ENCODE data around the gene CABYR.

CABYR gene

DNA sequence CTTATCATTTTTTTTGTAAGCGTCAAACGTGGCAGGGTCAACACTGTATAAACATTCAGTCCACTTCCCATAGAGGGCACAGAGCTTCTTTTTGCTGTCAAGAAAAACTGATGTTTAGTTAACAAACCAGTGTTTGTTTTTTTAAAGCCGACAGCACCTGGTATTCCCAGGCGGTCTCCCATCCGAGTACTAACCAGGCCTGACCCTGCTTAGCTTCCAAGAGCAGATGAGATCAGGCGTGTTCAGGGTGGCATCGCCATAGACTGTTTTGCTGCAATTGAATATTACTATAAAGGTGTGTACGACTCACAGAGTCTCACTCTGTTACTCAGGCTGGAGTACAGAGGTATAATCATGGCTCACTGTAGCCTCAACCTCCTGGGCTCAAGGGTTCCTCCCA, 31.5 kb downstream of the CABYR start:
- Histone ChIP-seq H2AK5ac (ENCODE audit: low read depth, low read length) (no peak overlapping the region), H3K14ac (ENCODE audit: low read length) (no peak overlapping the region), H3K27ac (replicated peaks; ENCODE audit: low read length) (no peak overlapping the region), H3K9ac (ENCODE audit: low read depth, low read length, poor library complexity) (no peak overlapping the region), H2BK15ac (ENCODE audit: low read length) (no peak overlapping the region), H3K23ac (ENCODE audit: low read depth, low read length, poor library complexity) (no peak overlapping the region), H2BK12ac (ENCODE audit: low read length) (no peak overlapping the region), H2AFZ (ENCODE audit: low read length) (no peak overlapping the region), H3K27me3 (ENCODE audit: control insufficient read depth in 3 of 3, insufficient read depth in 3 of 3, low read depth in 1 of 3, low read length in 3 of 3) (no peaks in the 10 kb centered on the region), H3K18ac (ENCODE audit: low read length) (no peak overlapping the region), H4K91ac (ENCODE audit: low read depth, low read length, poor library complexity) (no peak overlapping the region), H2BK5ac (ENCODE audit: low read length) (no peak overlapping the region), H3K4me1 (ENCODE audit: control insufficient read depth in 2 of 2, insufficient read depth in 1 of 2, low read depth in 1 of 2, low read length in 2 of 2) (peaks cover 0 to 3% of the 10 kb centered on the region in 2 donors), H3K4me2 (ENCODE audit: insufficient read depth, low read length, poor library complexity, severe bottlenecking) (no peak overlapping the region), H3K4me3 (ENCODE audit: low read length in 2 of 2) (no peak overlapping the region), H3K36me3 (replicated peaks in 1 of 2; ENCODE audit: control insufficient read depth in 2 of 2, insufficient read depth in 2 of 2, low read length in 2 of 2) (peaks cover 6 to 82% of the 10 kb centered on the region in 2 donors), H3K4ac (ENCODE audit: low read length) (no peak overlapping the region), H4K8ac (ENCODE audit: low read depth, low read length) (no peak overlapping the region), H3K79me1 (ENCODE audit: low read depth, low read length) (no peaks in the 10 kb centered on the region), H2BK120ac (ENCODE audit: low read depth, low read length) (no peak overlapping the region), H3K9me3 (replicated peaks in 1 of 2; ENCODE audit: control insufficient read depth in 2 of 2, insufficient read depth in 1 of 2, low read depth in 1 of 2, low read length in 2 of 2) (no peaks in the 10 kb centered on the region)
- no CpG with 5 or more reads among the region's 8 CpGs for WGBS, 2 donors (ENCODE audit: extremely low coverage in 2 of 2, insufficient read length in 2 of 2, insufficient replicate concordance in 1 of 2)
- DNase-seq (ENCODE audit: low spot score): no peak

DNA sequence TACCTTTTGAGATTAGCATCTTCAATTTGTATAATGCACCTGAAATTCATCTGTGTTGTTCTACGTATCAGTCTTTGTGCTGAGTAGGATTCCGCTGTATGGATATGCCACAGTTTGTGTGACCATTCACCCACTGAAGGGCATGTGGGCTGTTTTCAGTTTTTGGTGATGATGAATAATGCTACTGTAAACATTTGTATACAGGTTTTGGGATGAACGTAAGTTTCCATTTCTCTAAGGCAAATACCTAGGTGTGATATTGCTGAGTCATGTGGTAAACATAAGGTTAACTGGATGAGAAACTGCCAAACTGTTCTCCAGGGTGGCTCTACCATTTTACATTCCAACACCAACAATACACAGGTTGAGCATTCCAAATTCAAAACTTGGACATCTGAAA, 35.1 kb downstream of the CABYR start:
- no peak overlapping the region for H3K23ac ChIP-seq (ENCODE audit: low read depth, low read length, poor library complexity)
- WGBS, 2 donors (ENCODE audit: extremely low coverage in 2 of 2, insufficient read length in 2 of 2, insufficient replicate concordance in 1 of 2): no CpG with 5 or more reads among the region's 3 CpGs

DNA sequence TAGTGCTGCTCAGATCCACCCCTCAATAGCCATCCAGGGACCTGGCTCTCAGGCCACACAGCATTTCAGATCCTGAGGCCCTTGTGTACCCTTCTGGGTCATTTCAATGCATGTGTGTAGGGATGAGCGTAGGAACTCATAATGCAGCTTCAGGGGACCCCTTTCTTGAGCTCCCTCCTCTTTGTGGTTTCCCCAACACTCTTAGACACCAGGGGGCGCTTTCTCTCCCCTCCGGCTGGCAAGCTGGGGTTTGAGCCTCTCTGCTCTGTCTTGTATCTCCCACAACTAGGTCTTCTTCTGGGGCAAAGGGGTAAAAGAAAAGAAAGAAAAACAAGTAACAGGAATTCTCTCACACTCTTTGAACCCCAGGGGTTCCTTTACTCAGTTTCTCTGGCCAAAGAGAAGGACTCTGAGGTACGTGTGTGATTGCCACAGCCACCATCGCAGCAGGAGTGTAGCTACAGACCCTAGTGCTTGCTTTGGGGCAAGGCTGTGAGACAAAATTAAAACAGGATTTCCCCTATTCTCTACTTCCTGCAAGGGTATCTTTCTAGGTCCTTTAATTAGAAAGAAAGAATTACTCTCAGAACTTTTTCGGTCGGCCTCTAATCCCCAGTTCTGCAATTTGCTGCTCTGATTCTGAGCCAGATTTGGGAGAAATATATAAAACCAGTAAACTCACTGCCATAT, 38.0 kb downstream of the CABYR start:
- Histone ChIP-seq H3K14ac (ENCODE audit: low read length) (no peak overlapping the region), H4K8ac (ENCODE audit: low read depth, low read length) (no peak overlapping the region), H3K4ac (ENCODE audit: low read length) (no peak overlapping the region), H3K4me2 (ENCODE audit: insufficient read depth, low read length, poor library complexity, severe bottlenecking) (no peak overlapping the region), H4K91ac (ENCODE audit: low read depth, low read length, poor library complexity) (no peak overlapping the region), H3K18ac (ENCODE audit: low read length) (no peak overlapping the region), H2AK5ac (ENCODE audit: low read depth, low read length) (no peak overlapping the region), H3K9ac (ENCODE audit: low read depth, low read length, poor library complexity) (no peak overlapping the region), H3K4me3 (ENCODE audit: low read length in 2 of 2) (no peak overlapping the region), H3K36me3 (replicated peaks in 1 of 2; ENCODE audit: control insufficient read depth in 2 of 2, insufficient read depth in 2 of 2, low read length in 2 of 2) (peaks cover 4 to 75% of the 10 kb centered on the region in 2 donors), H3K23ac (ENCODE audit: low read depth, low read length, poor library complexity) (no peak overlapping the region), H2BK12ac (ENCODE audit: low read length) (no peak overlapping the region), H2BK15ac (ENCODE audit: low read length) (no peak overlapping the region), H3K27ac (replicated peaks; ENCODE audit: low read length) (no peak overlapping the region), H2AFZ (ENCODE audit: low read length) (no peak overlapping the region), H3K27me3 (ENCODE audit: control insufficient read depth in 3 of 3, insufficient read depth in 3 of 3, low read depth in 1 of 3, low read length in 3 of 3) (no peaks in the 10 kb centered on the region), H3K4me1 (ENCODE audit: control insufficient read depth in 2 of 2, insufficient read depth in 1 of 2, low read depth in 1 of 2, low read length in 2 of 2) (peaks cover 0 to 2% of the 10 kb centered on the region in 2 donors), H3K9me3 (replicated peaks in 1 of 2; ENCODE audit: control insufficient read depth in 2 of 2, insufficient read depth in 1 of 2, low read depth in 1 of 2, low read length in 2 of 2) (no peaks in the 10 kb centered on the region), H2BK120ac (ENCODE audit: low read depth, low read length) (no peak overlapping the region), H3K79me1 (ENCODE audit: low read depth, low read length) (no peaks in the 10 kb centered on the region), H2BK5ac (ENCODE audit: low read length) (no peak overlapping the region)
- WGBS, 2 donors (ENCODE audit: extremely low coverage in 2 of 2, insufficient read length in 2 of 2, insufficient replicate concordance in 1 of 2): no CpG with 5 or more reads among the region's 7 CpGs
- DNase-seq (ENCODE audit: low spot score): peak; percentile 61

More for the DNA sequence above, 35.1 kb downstream of the CABYR start:
- Histone ChIP-seq H2BK120ac (ENCODE audit: low read depth, low read length) (no peak overlapping the region), H3K36me3 (replicated peaks in 1 of 2; ENCODE audit: control insufficient read depth in 2 of 2, insufficient read depth in 2 of 2, low read length in 2 of 2) (peaks cover 0 to 78% of the 10 kb centered on the region in 2 donors), H3K4me2 (ENCODE audit: insufficient read depth, low read length, poor library complexity, severe bottlenecking) (no peak overlapping the region), H2BK15ac (ENCODE audit: low read length) (no peak overlapping the region), H4K8ac (ENCODE audit: low read depth, low read length) (no peak overlapping the region), H2AK5ac (ENCODE audit: low read depth, low read length) (no peak overlapping the region), H3K14ac (ENCODE audit: low read length) (no peak overlapping the region), H3K9ac (ENCODE audit: low read depth, low read length, poor library complexity) (no peak overlapping the region), H2AFZ (ENCODE audit: low read length) (no peak overlapping the region), H3K18ac (ENCODE audit: low read length) (no peak overlapping the region), H3K9me3 (replicated peaks in 1 of 2; ENCODE audit: control insufficient read depth in 2 of 2, insufficient read depth in 1 of 2, low read depth in 1 of 2, low read length in 2 of 2) (no peaks in the 10 kb centered on the region), H2BK5ac (ENCODE audit: low read length) (no peak overlapping the region), H4K91ac (ENCODE audit: low read depth, low read length, poor library complexity) (no peak overlapping the region), H3K79me1 (ENCODE audit: low read depth, low read length) (no peaks in the 10 kb centered on the region), H3K27ac (replicated peaks; ENCODE audit: low read length) (no peak overlapping the region), H3K4me3 (ENCODE audit: low read length in 2 of 2) (no peak overlapping the region), H3K4ac (ENCODE audit: low read length) (no peak overlapping the region), H3K27me3 (ENCODE audit: control insufficient read depth in 3 of 3, insufficient read depth in 3 of 3, low read depth in 1 of 3, low read length in 3 of 3) (no peaks in the 10 kb centered on the region), H3K4me1 (ENCODE audit: control insufficient read depth in 2 of 2, insufficient read depth in 1 of 2, low read depth in 1 of 2, low read length in 2 of 2) (peaks cover 0 to 1% of the 10 kb centered on the region in 2 donors), H2BK12ac (ENCODE audit: low read length) (no peak overlapping the region)
- DNase-seq (ENCODE audit: low spot score): no peak

DNA sequence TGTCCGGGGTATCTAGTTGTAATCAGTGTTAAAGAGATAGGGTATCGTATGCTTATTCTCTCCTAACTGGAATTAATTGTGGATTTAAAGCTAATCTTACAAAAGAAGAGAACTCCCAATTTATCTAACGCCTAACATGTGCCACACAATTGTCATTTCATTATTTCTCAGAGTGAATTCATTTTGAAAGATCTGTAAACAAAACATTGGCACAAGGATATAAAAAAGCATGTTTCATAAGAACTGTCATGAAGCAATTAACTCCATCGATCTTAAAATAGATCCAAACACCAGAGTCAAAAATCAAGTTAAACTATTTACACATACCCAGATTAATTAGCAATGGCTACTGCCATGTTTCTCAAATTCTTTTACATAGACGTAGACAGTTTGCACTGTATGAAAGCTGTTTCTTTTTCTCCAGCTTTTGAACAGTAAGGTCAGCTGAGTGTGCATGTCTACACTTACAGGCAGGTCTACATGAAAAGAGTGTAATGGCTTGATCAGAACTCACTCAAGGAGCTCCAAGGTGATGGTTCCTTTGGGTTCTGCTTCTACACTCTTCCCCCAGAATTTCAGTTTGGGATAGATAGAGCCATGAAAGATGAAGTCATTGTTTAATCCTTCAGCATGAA, 38.8 kb downstream of the CABYR start:
- Histone ChIP-seq H4K8ac (ENCODE audit: low read depth, low read length) (no peak overlapping the region), H2BK5ac (ENCODE audit: low read length) (no peak overlapping the region), H3K27me3 (ENCODE audit: control insufficient read depth in 3 of 3, insufficient read depth in 3 of 3, low read depth in 1 of 3, low read length in 3 of 3) (no peaks in the 10 kb centered on the region), H3K4me1 (ENCODE audit: control insufficient read depth in 2 of 2, insufficient read depth in 1 of 2, low read depth in 1 of 2, low read length in 2 of 2) (peaks cover 0 to 4% of the 10 kb centered on the region in 2 donors), H3K4ac (ENCODE audit: low read length) (no peak overlapping the region), H3K4me3 (ENCODE audit: low read length in 2 of 2) (no peak overlapping the region), H3K9ac (ENCODE audit: low read depth, low read length, poor library complexity) (no peak overlapping the region), H3K18ac (ENCODE audit: low read length) (no peak overlapping the region), H3K79me1 (ENCODE audit: low read depth, low read length) (no peaks in the 10 kb centered on the region), H2BK12ac (ENCODE audit: low read length) (no peak overlapping the region), H3K36me3 (replicated peaks in 1 of 2; ENCODE audit: control insufficient read depth in 2 of 2, insufficient read depth in 2 of 2, low read length in 2 of 2) (peaks cover 4 to 72% of the 10 kb centered on the region in 2 donors), H3K23ac (ENCODE audit: low read depth, low read length, poor library complexity) (no peak overlapping the region), H2BK120ac (ENCODE audit: low read depth, low read length) (no peak overlapping the region), H3K27ac (replicated peaks; ENCODE audit: low read length) (no peak overlapping the region), H2AFZ (ENCODE audit: low read length) (no peak overlapping the region), H3K9me3 (replicated peaks in 1 of 2; ENCODE audit: control insufficient read depth in 2 of 2, insufficient read depth in 1 of 2, low read depth in 1 of 2, low read length in 2 of 2) (no peaks in the 10 kb centered on the region), H3K14ac (ENCODE audit: low read length) (no peak overlapping the region), H2BK15ac (ENCODE audit: low read length) (no peak overlapping the region), H3K4me2 (ENCODE audit: insufficient read depth, low read length, poor library complexity, severe bottlenecking) (no peak overlapping the region), H2AK5ac (ENCODE audit: low read depth, low read length) (no peak overlapping the region), H4K91ac (ENCODE audit: low read depth, low read length, poor library complexity) (no peak overlapping the region)
- no peak for DNase-seq (ENCODE audit: low spot score)
- no CpG with 5 or more reads among the region's 5 CpGs for WGBS, 2 donors (ENCODE audit: extremely low coverage in 2 of 2, insufficient read length in 2 of 2, insufficient replicate concordance in 1 of 2)

Data from neuronal stem cell (in vitro differentiated cells).